ENCODE results near the gene MIF4GD.
A peak's percentile ranks its signal among the peaks of the same experiment; 100 is the strongest.
"Not testable (repeated sequence)": the region's sequence is repeated elsewhere in the genome, so short reads cannot be mapped to it uniquely, and the experiment has no call there.

MIF4GD gene

GRCh38 chr17:75262112-75262606 lies 8.9 kb downstream of the MIF4GD start:
- peak overlapping the region; percentile 89 for H3K27ac ChIP-seq
- DNase-seq (ENCODE audit: low read depth, low spot score), result no peak

GRCh38 chr17:75261336-75262111 lies 9.5 kb downstream of the MIF4GD start, which contains the start of the genes GGA3 and MRPS7:
TSS of gene GGA3 (minus strand) at chr17:75261606. CDS start at chr17:75261587, 19 bp downstream.
TSS of gene MRPS7 (plus strand) at chr17:75261879. CDS start at chr17:75261901, 22 bp downstream.
- peak within 1 kb of the TSS; percentile 89 for H3K27ac ChIP-seq
- peak; percentile 46 for DNase-seq (ENCODE audit: low read depth, low spot score)

GRCh38 chr17:75260641-75261335 lies 10.2 kb downstream of the MIF4GD start:
- no peak for DNase-seq (ENCODE audit: low read depth, low spot score)
- H3K27ac ChIP-seq, result peak overlapping the region; percentile 89

GRCh38 chr17:75257228-75257627 lies 13.8 kb downstream of the MIF4GD start:
- DNase-seq (ENCODE audit: low read depth, low spot score), result not testable (repeated sequence)

GRCh38 chr17:75255954-75256698 lies 14.9 kb downstream of the MIF4GD start:
- H3K27ac ChIP-seq; DNase-seq (ENCODE audit: low read depth, low spot score): not testable (repeated sequence)

More at GRCh38 chr17:75257228-75257627, 13.8 kb downstream of the MIF4GD start:
- not testable (repeated sequence) for H3K27ac ChIP-seq

GRCh38 chr17:75252039-75252816 lies 18.8 kb downstream of the MIF4GD start:
- H3K27ac ChIP-seq, result no peak overlapping the region
- DNase-seq (ENCODE audit: low read depth, low spot score), result no peak

- DNase-seq (ENCODE audit: low read depth, low spot score), result no peak
- H3K27ac ChIP-seq, result no peak overlapping the region
Measured at GRCh38 chr17:75250009-75250471, 21.0 kb downstream of the MIF4GD start.

GRCh38 chr17:75249564-75249963 lies 21.5 kb downstream of the MIF4GD start:
- no peak overlapping the region for H3K27ac ChIP-seq
- DNase-seq (ENCODE audit: low read depth, low spot score), result no peak

- no peak overlapping the region for H3K27ac ChIP-seq
- no peak for DNase-seq (ENCODE audit: low read depth, low spot score)
Measured at GRCh38 chr17:75246404-75246803, 24.6 kb downstream of the MIF4GD start.

GRCh38 chr17:75245011-75245410 lies 26.0 kb downstream of the MIF4GD start:
- no peak overlapping the region for H3K27ac ChIP-seq
- DNase-seq (ENCODE audit: low read depth, low spot score), result no peak

- no peak overlapping the region for H3K27ac ChIP-seq
- no peak for DNase-seq (ENCODE audit: low read depth, low spot score)
Measured at GRCh38 chr17:75244133-75244866, 26.7 kb downstream of the MIF4GD start.

GRCh38 chr17:75242461-75243042 lies 28.5 kb downstream of the MIF4GD start:
- no peak for DNase-seq (ENCODE audit: low read depth, low spot score)
- no peak overlapping the region for H3K27ac ChIP-seq

- H3K27ac ChIP-seq, result no peak overlapping the region
- DNase-seq (ENCODE audit: low read depth, low spot score), result no peak
Measured at GRCh38 chr17:75241996-75242460, 29.0 kb downstream of the MIF4GD start.

- no peak overlapping the region for H3K27ac ChIP-seq
- no peak for DNase-seq (ENCODE audit: low read depth, low spot score)
Measured at GRCh38 chr17:75241502-75241901, 29.5 kb downstream of the MIF4GD start.

- no peak for DNase-seq (ENCODE audit: low read depth, low spot score)
- no peak overlapping the region for H3K27ac ChIP-seq
Measured at GRCh38 chr17:75241143-75241430, 29.9 kb downstream of the MIF4GD start.

- no peak for DNase-seq (ENCODE audit: low read depth, low spot score)
- no peak overlapping the region for H3K27ac ChIP-seq
Measured at GRCh38 chr17:75240394-75241142, 30.5 kb downstream of the MIF4GD start.

GRCh38 chr17:75239778-75240393 lies 31.1 kb downstream of the MIF4GD start:
- no peak for DNase-seq (ENCODE audit: low read depth, low spot score)
- no peak overlapping the region for H3K27ac ChIP-seq

- DNase-seq (ENCODE audit: low read depth, low spot score), result no peak
- no peak overlapping the region for H3K27ac ChIP-seq
Measured at GRCh38 chr17:75239214-75239613, 31.8 kb downstream of the MIF4GD start.

Measured in epithelial cell of prostate (primary cell).